Muscle of leg (tissue), 11 donors: Measurements from ENCODE around the gene TUBGCP2. TPM values are rescaled to one million over a fixed set of nuclear protein-coding genes. Genes with fewer than 3 reads are reported as not detected.

Experiments used
- DNase-seq: peaks from one replicate; pipeline ENCODE4 v3.0.0; 2013
- H3K27ac ChIP-seq: one replicate; pipeline ENCODE4 v1.5.1; 2013; ENCODE audit warnings: mild to moderate bottlenecking, low read length, control low read depth
- H3K27me3 ChIP-seq: one replicate; pipeline ENCODE4 v1.6.1; 2013; ENCODE audit warnings: low read length; ENCODE audit not compliant: control insufficient read depth, insufficient read depth
- H3K36me3 ChIP-seq: one replicate; pipeline ENCODE4 v1.6.1; 2013; ENCODE audit warnings: low read length; ENCODE audit not compliant: control insufficient read depth, insufficient read depth
- H3K4me1 ChIP-seq: one replicate; pipeline ENCODE4 v1.6.1; 2013; ENCODE audit warnings: low read length; ENCODE audit not compliant: control insufficient read depth, insufficient read depth
- H3K4me3 ChIP-seq: one replicate; pipeline ENCODE4 v1.5.1; 2013; ENCODE audit warnings: low read length, control low read depth
- H3K9me3 ChIP-seq: replicated peaks from 2 replicates; pipeline ENCODE4 v1.6.1; 2013; ENCODE audit warnings: low read depth, low read length; ENCODE audit not compliant: control insufficient read depth
- WGBS: methylation state at CpG from one replicate; pipeline ENCODE4 v1.1.5; 2013; ENCODE audit warnings: missing lambda C conversion rate; ENCODE audit not compliant: insufficient coverage; 5-methylcytosine and 5-hydroxymethylcytosine counted together
- polyA plus RNA-seq, 8 donors: library from polyadenylated mRNA; unstranded; fragments of 120-200 nt; gene quantifications; one replicate each; pipeline versions ENCODE4 v1.2.1 to v1.2.3, GENCODE V29; 2013; ENCODE audit warnings: inconsistent platforms in 1 of 8, low replicate concordance in 1 of 8; ENCODE audit not compliant: insufficient read length in 8 of 8, insufficient read depth in 1 of 8
- total RNA-seq: library from RNA; stranded (reverse); fragments of 120-200 nt; gene quantifications from one replicate; pipeline ENCODE4 v1.2.4, GENCODE V29; 2013

The TUBGCP2 gene
- total and polyA plus RNA-seq, 9 donors: 33.6 to 51.2 (median 39.7) TPM

GRCh38 chr10:133279326-133280226 is 29.1 kb downstream of the TUBGCP2 start:
- peaks cover 36% of the 10 kb centered on the region for H3K27me3 ChIP-seq
- H3K36me3 ChIP-seq: peaks cover 53% of the 10 kb centered on the region
- no peak for DNase-seq
- H3K27ac ChIP-seq: no peak overlapping the region
- H3K4me1 ChIP-seq: peaks cover 6% of the 10 kb centered on the region
- no peaks in the 10 kb centered on the region for H3K9me3 ChIP-seq
- no peak overlapping the region for H3K4me3 ChIP-seq
- 85% methylated on average over 16 of the region's 24 CpGs for WGBS

- Histone ChIP-seq H3K36me3 (peaks cover 44% of the 10 kb centered on the region), H3K27ac (no peak overlapping the region)
Measured at GRCh38 chr10:133278577-133279265, 30.0 kb downstream of the TUBGCP2 start.

DNA sequence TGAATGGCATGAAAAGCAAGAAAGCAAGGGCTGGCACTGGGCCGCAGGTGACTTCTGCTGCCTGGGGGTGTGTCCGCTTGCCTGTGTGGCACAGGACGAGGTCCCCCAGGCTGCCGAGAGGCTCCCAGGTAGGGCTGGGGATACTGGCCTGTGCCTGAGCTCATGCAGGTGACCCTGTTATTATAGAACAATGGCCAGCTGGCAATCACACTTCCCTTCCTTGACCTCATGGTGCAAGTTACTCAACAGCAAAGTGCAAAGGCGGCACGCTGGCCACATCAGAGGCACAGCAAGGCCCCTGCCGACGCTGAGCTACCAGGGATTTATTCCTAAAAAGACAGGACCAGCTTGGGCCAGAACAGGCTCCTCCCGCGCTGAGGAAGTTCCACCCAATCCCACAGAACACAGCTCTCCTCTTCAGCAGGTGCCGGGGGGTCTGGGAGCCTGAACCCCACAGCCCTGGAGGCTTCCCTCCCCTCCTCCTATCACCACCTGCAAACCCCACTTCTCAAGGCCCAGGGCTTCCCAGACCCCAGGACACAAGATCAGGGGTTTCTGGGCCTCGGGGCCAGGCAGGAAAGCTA is 30.6 kb downstream of the TUBGCP2 start:
- Histone ChIP-seq H3K27ac (no peak overlapping the region), H3K27me3 (peaks cover 39% of the 10 kb centered on the region), H3K4me1 (peaks cover 6% of the 10 kb centered on the region), H3K9me3 (no peaks in the 10 kb centered on the region), H3K36me3 (peaks cover 38% of the 10 kb centered on the region), H3K4me3 (no peak overlapping the region)
- 62% methylated on average over 9 of the region's 12 CpGs for WGBS
- DNase-seq: no peak

More at GRCh38 chr10:133278577-133279265, 30.0 kb downstream of the TUBGCP2 start:
- 70% methylated on average over 16 of the region's 19 CpGs for WGBS
- H3K27me3 ChIP-seq: peaks cover 39% of the 10 kb centered on the region
- no peak for DNase-seq
- no peaks in the 10 kb centered on the region for H3K9me3 ChIP-seq
- H3K4me3 ChIP-seq: no peak overlapping the region
- peaks cover 6% of the 10 kb centered on the region for H3K4me1 ChIP-seq

DNA sequence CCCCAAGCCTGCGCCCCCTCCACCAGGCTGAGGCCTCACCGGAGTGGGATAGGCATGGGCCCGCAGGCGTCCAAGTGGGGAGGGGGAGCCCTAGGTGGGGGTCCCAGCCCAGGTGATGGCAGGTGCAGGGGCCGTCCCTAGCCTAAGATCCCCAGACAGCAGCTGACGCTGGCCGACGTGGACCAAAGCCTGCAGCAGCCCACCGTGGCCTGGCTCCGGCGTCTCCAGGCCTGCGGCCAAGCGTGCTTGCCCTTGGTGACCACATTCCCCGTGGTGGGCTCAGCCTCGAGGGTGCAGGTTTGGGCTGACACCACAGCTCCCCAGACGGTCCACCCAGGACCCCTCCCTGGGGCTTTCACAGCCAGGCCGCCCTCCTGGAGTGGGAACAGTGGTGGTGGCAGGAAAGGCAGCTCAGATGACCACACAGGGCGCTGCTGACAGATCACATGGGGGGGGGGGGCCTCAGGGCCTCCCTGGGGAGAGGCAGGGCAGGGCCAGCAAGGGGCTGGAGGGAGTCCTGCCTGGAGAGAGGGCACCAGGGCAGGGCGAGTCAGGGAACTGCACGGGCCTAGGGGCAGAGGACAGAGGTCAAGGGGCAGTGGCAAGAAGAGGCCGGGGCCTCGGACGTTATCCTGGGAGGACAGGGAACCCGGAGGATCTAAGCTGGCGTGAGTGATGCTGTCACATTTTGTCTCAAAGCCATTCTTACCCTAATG is 31.2 kb downstream of the TUBGCP2 start:
- H3K4me3 ChIP-seq: no peak overlapping the region
- H3K27me3 ChIP-seq: peaks cover 39% of the 10 kb centered on the region
- WGBS: 60% methylated on average over 17 of the region's 25 CpGs
- no peaks in the 10 kb centered on the region for H3K9me3 ChIP-seq
- no peak for DNase-seq
- H3K27ac ChIP-seq: no peak overlapping the region
- H3K36me3 ChIP-seq: peaks cover 31% of the 10 kb centered on the region
- peaks cover 6% of the 10 kb centered on the region for H3K4me1 ChIP-seq

DNA sequence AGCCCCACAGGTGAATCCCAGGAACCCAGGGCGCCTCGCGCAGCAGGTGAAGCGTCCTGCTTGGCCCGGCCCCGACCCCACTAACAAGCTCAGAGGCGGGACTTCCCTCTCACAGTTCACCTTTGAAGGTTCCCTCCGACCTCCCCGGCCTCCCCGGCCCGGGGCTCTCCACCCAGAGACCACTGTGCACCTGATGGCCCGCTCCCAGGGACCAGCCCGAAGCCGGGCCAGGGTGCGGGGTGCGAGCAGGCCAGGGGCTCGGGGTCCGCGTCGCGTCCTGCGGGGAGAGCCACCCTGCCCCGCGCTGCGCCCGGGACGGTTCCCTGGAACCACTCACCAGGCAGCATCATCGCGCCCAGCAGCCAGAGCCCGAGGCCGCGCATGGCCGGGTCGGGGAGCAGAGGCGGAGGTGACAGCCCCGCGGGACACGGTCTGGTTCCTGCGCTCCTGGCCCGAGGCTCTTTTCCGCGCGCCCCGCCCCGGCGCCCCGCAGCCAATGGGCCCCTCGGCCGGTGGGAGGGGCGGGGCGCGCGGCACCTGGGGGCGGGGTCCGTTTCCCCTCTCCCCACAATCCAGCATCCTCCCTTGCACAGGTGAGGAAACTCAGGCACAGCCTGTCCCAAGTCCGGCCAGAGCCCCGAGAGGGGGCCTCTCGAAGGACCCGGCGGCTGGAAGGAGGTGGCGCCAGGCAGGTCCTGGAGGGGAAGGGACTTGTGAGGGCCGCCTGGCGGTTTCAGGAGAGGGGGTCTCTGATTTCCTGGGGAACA is 32.1 kb downstream of the TUBGCP2 start, which contains the start of gene ADAM8:
Gene ADAM8 (minus strand): TSS at position 434 of the 767 bp plus-strand sequence. CDS start 51 bp downstream, at position 383.
- H3K36me3 ChIP-seq: peaks cover 23% of the 10 kb centered on the region
- DNase-seq: no peak
- H3K4me3 ChIP-seq: no peak within 1 kb of the TSS
- peaks cover 6% of the 10 kb centered on the region for H3K4me1 ChIP-seq
- H3K27ac ChIP-seq: no peak within 1 kb of the TSS
- no peaks in the 10 kb centered on the region for H3K9me3 ChIP-seq
- WGBS: under 1% methylated on average over 48 of the region's 63 CpGs
- H3K27me3 ChIP-seq: peaks cover 39% of the 10 kb centered on the region

- H3K4me3 ChIP-seq: no peak overlapping the region
- H3K36me3 ChIP-seq: peaks cover 18% of the 10 kb centered on the region
- peaks cover 6% of the 10 kb centered on the region for H3K4me1 ChIP-seq
- no peak overlapping the region for H3K27ac ChIP-seq
- H3K27me3 ChIP-seq: peaks cover 39% of the 10 kb centered on the region
- WGBS: 31% methylated on average over 4 of the region's 6 CpGs
- DNase-seq: no peak
- H3K9me3 ChIP-seq: no peaks in the 10 kb centered on the region
Measured at GRCh38 chr10:133276100-133276434, 32.6 kb downstream of the TUBGCP2 start.

GRCh38 chr10:133275684-133276092 is 33.0 kb downstream of the TUBGCP2 start:
- DNase-seq: no peak
- no peak overlapping the region for H3K27ac ChIP-seq
- peaks cover 6% of the 10 kb centered on the region for H3K4me1 ChIP-seq
- 44% methylated on average over 8 of the region's 12 CpGs for WGBS
- H3K36me3 ChIP-seq: peaks cover 17% of the 10 kb centered on the region
- peaks cover 39% of the 10 kb centered on the region for H3K27me3 ChIP-seq
- H3K9me3 ChIP-seq: no peaks in the 10 kb centered on the region
- H3K4me3 ChIP-seq: no peak overlapping the region

DNA sequence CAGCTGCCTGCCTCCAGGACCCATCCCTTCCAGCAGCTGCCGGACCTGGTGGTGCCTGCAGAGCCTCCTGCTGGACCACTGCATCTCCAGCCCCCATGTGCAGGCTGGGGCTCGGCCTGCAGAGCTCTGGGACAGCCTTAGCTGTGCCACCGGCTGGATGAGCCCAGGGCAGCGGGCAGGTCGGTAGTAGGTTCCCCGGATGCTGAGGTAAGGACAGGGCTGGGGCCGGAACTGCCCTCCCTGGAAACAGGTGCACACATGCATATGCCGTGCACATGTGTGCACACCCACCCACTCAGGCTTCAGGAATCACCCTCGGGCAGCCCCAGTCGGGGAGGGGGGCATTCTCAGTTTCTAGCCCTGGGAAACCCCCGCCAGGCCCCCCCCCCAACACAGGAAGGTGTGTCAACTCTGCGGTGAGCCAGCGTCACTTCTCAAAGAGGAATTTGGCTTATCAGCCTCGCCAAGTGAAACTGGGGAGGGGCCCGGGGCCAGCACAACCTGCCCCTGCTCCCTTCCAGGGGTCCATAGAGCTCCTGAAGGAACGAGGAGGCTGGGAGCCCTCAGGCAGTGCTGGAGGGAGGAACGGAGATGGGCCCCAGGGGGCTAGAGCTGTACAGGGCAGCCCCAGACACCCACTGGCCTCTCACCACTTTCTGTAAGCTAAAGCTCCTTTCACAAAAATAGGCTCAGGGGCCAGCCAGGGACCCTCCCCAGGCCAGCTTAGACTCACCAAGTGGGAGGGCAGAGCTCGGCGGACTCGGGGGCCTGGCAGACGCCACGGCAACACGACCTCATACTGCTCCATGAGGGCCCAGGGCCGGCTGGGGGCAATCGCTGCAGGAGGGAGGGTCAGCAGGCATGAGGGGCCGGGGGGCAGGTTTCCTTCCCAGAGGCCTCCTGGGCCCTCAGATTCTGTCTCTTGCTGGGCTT is 33.7 kb downstream of the TUBGCP2 start:
- peaks cover 6% of the 10 kb centered on the region for H3K4me1 ChIP-seq
- H3K27me3 ChIP-seq: peaks cover 39% of the 10 kb centered on the region
- no peaks in the 10 kb centered on the region for H3K9me3 ChIP-seq
- H3K36me3 ChIP-seq: peaks cover 12% of the 10 kb centered on the region
- no peak overlapping the region for H3K27ac ChIP-seq
- WGBS: 37% methylated on average over 23 of the region's 26 CpGs
- no peak for DNase-seq
- H3K4me3 ChIP-seq: no peak overlapping the region
